SIG-M5 (cell line): ENCODE results near the gene MRPS33.
"Not testable (repeated sequence)": the region's sequence is repeated elsewhere in the genome, so short reads cannot be mapped to it uniquely, and the experiment has no call there.

ENCODE experiments used
- DNase-seq: peaks from one replicate; lab custom pipeline; 2025; lab: John Stamatoyannopoulos, UW

MRPS33 gene

DNA sequence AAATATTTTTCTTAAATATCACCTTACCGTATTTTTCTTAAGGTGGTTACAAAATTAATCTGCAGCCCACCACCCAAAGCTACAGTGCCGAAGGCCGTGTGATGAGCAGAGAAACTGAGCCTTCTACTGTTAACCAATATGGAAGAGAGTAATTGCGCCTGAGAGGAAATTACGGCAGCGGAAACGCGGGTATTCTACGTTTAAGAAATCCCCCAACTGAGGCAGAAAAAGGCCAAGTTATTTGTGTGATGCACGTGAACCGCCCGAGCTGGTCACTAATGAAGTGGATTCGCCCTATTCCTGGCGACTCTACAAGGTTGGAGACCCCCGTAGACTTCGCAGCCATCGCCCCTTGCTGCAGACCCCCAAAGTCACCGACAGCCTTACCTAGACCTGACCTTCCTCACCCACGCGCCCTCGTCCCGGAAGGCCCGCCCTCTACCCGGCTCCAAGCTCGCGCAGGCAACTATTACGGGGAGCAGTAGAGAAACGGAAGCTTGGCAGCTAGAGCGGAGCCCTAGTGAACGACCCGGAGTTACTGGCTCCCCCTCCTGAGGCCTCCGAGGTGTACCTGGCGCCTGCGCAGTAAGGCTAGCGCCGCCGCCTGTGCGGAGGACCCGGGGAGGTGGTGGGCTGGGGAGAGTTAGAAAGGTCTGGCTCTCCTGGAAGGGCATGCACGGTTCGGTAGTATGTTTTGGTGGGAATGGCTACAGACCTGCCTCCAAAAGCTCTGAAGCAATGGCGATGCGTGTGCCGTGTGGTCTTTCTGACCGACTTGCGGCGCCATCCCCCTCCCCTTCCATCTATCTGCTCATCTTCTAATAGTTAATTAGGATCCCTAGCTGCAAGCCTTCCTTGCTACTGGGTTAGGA is at the start of gene MRPS33:
MRPS33 (minus strand) TSS at position 429 of the 872 bp plus-strand sequence. CDS start 4,319 bp downstream, outside the sequence.
- DNase-seq: peak; percentile 93

DNA sequence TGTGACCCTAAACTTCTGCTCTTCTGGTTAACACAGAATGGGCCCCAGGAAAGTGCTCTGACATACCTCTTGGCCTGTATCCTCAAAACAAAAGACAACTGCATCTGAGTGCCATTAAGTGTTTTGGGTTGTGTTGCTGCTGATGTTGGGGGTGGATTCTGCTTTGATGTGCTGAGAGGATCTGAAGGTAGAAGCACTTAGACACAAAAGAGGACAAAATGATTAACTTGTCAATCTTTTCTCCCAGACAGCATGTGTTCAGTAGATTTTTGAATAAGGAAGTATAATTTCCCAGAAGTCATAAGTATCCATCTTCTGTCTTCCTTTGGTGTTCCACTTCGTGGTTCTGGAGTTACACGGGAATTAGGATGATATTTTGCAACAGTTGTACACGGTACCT is 43.0 kb upstream of the MRPS33 start:
- DNase-seq: no peak

DNA sequence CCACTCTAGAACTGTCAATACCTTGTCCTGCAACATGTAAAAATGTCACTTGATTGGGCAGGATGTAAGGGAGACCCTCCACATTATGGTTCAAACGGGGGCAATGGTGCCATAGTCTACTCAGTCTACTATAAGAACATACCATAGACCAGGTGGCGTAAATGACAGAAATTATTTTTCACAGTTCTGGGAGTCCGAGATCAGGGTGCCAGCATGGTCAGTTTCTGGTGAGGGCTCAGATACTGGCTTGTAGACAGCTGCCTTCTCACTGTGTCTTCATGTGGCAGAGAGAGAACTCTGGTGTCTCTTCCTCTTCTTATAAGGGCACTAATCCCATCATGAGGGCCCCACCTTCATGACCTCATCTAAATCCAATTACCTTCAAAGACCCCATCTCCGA is 40.4 kb upstream of the MRPS33 start:
- no peak for DNase-seq

DNA sequence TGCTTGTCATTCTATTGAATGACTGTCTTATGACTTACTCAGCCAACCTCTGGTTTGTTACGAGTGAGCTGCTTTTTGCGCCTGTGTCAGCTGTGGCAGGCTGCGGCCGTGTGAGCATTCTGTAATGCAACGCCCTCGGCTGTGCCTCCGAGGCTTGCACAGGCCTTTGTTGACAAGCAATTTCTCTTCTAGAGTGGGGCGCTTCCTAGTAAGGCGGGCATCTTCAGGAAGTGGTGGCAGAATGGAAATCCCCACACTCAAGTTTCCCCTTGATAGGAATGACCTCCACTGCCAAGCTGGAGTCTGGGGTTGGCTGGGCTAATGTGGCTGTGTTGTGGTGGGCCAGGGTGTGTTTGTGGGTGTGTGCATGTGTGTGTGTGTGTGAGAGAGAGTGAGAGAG is 38.9 kb upstream of the MRPS33 start:
- no peak for DNase-seq

DNA sequence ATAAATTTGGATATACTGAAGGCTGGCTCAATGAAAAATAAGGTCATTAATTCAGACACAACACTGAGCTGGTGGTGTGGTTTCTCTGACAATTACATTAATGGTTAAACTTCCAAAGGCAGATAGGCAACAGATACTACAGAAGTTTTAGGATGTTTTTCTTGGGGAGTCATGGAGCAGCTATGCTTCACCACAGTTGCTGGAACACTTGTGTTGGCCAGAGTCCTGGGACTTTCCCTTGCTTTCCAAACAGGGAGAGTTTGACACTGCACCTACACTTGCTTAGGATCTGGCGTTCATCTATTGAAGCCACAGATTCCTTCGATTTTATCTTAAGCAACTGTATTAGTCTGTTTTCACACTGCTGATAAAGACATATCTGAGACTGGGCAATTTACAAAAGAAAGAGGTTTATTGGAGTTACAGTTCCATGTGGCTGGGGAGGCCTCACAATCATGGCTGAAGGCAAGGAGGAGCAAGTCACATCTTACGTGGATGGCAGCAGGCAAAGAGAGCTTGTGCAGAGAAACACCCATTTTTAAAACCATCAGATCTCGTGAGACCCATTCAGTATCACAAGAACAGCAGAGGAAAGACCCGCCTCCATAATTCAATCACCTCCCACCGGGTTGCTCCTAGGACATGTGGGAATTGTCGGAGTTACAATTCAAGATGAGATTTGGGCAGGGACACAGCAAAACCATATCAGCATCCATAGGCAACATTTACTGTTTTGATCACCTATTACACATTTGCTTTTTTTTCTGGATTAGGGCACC is 31.3 kb upstream of the MRPS33 start:
- no peak for DNase-seq

DNA sequence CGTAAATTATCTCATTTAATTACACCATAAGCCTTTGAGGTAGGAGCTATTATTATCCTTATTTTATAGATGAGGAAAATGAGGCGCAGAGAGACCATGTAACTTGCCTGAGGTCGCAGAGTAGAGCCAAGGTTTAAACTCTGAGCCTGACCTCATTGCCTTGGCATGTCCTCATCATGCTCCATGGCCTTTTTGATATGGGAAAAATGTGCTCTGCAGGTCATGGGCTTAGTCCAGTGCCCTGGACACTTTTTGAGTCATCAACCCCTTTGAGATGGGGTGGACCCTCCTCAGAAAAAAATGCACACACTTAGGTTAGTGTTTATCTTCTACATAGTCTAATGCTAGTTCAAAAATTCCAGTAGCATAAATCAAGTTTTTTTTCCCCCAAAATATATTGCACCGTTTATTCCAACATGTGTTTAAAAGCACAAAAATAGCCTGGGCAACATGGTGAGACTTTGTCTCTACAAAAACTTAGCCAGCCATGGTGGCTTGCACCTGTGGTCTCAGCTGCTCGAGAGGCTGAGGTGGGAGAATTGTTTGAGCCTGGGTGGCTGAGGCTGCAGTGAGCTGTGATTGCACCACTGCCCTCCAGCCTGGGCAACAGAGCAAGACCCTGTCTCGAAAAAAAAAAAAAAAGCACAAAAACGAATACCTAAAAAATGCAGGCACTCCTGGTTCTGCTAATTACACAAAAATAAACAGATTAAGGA is 30.5 kb upstream of the MRPS33 start:
- DNase-seq: no peak

DNA sequence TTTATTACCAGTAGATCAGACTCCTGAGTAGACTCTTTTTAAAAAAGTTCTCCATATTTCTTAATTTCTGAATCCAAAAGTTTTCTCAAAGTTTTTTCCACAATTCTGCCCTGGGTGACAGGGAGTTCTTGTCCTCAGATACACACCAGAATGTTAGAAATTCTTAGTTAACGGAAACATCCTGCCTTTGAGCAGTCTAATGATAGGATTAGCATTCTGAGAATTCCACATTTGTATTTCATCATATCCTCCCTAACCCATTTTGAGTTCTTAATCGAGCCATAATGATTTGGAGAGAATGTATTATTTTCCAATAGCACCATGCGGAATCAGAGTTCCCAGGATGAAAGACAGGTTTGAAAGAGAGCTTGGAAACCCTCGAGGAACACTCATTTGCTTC is 28.9 kb upstream of the MRPS33 start:
- no peak for DNase-seq

DNA sequence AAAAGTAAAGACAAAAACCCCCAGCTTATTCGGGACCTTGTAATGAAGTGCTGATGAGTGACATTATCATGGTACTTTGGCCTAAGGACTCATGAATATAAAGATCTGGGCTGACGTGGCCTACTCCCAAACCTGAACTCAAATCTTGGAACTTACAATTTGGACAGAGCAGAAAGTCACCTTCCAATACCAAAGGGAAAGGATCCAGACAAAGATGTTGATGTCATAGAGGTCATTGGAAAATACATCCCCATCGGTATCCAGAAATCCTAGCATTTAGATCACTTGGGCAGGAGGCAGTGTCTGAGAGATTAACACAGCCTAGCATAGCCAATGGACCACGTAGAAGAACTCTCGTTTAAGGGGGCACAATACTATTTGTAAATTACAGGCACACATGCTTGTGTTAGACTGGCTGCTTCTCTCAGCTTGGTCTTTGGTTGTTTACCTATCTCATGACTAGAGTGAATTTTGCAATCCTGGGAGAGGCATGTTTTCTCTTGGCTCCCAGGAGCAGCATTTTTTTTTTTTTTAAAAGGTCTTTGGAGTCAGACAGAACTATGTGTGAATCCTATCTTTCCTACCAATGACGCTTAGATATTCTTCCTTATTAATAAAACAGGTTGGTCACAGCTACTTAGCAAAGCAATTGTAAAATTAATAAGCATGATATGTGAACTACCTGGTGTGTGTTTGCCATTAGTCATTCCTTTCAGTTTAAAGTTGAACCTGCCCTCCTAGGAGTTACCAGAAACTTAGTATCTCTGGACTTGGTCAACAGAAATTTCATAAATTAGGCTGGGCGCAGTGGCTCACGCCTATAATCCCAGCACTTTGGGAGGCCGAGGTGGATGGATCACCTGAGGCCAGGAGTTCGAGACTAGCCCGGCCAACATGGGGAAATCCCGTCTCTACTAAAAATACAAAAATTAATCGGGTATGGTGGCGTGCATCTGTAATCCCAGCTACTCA is 27.8 kb upstream of the MRPS33 start:
- no peak for DNase-seq

DNA sequence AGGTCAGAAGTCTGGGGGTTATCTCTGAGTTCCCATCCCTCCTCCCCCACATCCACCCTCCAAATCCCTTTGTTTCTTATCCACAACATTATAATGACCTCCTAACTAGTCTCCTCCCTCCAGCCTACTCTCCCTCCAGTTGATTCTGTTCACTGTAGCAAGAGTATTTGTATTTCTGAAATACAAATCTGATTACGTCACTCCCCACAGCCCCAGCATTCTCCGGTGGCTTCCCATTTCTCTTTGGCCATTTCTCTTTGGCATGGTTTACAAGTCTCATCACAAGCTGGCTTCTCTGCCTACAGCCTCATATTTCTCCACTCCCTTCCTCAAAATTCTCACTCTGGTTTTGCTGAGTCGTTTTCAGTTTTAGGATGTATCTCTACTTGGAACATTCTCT is 24.6 kb upstream of the MRPS33 start:
- no peak for DNase-seq

DNA sequence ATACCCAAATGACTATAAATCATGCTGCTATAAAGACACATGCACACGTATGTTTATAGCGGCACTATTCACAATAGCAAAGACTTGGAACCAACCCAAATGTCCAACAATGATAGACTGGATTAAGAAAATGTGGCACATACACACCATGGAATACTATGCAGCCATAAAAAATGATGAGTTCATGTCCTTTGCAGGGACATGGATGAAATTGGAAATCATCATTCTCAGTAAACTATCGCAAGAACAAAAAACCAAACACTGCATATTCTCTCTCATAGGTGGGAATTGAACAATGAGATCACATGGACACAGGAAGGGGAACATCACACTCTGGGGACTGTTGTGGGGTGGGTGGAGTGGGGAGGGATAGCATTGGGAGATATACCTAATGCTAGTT is 23.3 kb upstream of the MRPS33 start:
- DNase-seq: not testable (repeated sequence)

DNA sequence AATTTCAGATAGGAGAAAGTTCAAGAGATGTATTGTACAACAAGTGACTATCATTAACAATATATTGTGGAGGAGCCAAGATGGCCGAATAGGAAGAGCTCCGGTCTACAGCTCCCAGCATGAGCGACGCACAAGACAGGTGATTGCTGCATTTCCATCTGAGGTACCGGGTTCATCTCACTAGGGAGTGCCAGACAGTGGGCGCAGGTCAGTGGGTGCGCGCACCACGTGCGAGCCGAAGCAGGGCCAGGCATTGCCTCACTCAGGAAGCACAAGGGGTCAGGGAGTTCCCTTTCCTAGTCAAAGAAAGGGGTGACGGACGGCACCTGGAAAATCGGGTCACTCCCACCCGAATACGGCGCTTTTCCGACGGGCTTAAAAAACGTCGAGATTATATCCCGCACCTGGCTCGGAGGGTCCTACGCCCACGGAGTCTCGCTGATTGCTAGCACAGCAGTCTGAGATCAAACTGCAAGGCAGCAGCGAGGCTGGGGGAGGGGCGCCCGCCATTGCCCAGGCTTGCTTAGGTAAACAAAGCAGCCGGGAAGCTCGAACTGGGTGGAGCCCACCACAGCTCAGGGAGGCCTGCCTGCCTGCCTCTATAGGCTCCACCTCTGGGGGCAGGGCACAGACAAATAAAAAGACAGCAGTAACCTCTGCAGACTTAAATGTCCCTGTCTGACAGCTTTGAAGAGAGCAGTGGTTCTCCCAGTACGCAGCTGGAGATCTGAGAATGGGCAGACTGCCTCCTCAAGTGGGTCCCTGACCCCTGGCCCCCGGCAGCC is 18.0 kb upstream of the MRPS33 start:
- not testable (repeated sequence) for DNase-seq

DNA sequence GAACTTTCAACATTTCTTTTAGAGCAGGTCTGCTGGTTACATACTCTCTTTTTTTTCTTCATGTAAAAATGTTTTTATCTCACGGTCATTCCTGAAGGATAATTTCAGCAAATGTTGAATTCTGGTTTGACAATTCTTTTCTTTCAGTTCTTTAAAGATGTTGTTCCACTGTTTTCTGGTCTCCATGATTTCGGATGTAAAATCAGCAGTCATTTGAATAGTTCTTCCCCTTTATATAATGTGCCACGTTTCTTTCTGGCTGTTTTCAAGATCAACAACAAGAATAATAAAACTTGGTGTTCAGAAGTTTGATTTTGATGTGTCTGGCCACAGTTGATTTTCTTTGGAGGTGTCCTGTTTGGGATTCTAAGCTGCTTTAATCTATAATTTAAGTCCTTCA is 14.0 kb upstream of the MRPS33 start:
- DNase-seq: no peak

DNA sequence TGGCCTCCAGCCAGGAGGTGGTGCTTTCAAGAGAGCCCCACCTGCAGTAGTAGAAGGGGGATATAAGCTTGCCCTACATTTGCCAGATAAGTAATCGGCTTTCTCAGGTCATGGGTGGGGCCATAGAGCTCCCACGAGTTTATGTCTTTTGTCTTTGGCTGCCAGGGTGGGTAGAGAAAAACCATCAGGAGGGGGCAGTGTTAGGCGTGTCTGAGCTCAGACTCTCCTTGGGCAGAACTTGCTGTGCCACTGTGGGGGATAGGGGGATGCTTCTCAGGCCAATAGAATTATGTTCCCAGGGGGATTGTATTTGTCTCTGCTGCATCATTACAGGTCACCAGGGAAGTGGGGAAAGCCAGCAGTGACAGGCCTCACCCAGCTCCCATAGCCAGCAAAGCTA is 12.3 kb upstream of the MRPS33 start:
- no peak for DNase-seq

DNA sequence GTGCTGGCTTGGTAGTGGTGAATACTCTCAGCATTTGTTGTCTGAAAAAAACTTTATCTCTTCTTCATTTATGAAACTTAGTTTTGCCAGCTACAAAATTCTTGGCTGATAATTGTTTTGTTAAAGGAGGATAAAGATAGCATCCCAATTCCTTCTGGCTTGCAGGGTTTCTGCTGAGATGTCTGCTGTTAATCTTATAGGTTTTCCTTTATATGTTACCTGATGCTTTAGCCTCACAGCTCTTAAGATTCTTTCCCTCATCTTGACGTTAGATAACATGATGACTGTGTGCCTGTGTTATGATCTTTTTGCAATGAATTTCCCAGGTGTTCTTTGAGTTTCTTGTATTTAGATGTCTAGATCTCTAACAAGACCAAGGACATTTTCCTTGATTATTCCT is 9.9 kb upstream of the MRPS33 start:
- no peak for DNase-seq

DNA sequence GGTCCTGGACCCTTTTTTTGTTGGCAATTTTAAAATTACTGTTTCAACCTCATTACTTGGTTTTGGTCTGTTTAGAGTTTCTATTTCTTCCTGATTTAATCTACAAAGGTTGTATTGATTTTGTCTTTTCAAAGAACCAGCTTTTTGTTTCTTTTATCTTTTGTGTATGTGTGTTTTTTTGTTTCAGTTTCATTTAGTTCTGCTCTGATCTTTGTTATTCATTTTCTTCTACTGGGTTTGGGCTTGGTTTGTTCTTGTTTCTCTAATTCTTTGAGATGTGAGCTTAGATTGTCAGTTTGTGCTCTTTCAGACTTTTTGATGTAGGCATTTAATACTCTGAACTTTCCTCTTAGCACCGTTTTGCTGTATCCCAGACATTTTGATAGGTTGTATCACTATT is 8.5 kb upstream of the MRPS33 start:
- DNase-seq: no peak

DNA sequence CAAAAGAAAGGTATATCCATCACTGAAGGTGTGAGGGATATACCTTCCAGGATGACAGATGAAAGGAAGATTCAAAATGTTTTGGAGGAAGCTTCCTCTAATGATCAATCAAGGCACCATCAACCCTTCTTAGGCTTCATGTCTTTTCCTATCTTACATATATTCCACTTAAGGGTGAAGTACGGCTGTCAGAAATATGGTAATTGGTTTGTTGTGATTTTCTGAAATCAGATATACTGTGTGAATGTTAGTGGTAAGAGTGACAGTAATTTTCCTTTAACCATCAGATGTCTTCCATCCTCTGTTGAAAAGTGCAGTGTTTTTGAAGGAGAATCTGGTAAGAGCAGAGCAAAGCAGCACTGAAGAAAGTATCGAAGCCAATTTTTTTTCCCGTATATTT is 2.8 kb upstream of the MRPS33 start:
- DNase-seq: no peak

DNA sequence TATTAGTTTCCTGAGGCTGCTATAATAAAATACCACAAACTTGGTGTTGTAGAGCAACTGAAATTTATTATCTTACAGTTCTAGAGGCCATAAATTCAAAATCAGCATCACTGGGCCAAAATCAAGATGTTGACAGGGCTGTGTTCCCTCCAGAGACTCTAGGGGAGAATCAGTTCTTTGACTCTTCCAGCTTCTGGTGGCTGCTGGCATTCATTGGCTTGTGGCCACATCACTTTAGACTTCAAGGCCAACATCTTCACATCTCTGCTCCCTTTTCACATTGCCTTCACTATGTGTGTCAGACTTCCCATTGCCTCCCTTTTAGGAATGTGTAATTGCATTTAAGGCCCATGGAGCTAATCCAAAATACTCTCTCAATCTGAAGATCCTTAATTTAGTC is 1.6 kb upstream of the MRPS33 start:
- DNase-seq: no peak

DNA sequence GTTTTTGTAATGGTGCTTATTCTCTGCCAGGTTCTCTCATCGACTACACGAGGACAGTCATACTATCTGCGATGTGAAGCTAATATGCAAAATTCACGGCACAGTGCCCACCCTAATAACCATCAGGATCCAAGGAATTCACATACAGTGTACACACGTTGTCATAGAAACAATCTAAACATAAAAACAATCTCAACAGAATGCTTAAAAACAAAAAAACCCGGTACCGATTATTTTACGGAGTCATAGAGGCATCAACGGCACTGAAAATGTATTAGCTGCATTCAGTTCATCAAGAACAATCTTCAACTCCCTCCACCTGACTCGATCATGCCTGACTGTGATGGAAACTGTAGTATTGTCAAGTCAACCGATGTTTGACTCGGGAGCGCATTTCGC is 628 bp downstream of the MRPS33 start:
- DNase-seq: no peak

DNA sequence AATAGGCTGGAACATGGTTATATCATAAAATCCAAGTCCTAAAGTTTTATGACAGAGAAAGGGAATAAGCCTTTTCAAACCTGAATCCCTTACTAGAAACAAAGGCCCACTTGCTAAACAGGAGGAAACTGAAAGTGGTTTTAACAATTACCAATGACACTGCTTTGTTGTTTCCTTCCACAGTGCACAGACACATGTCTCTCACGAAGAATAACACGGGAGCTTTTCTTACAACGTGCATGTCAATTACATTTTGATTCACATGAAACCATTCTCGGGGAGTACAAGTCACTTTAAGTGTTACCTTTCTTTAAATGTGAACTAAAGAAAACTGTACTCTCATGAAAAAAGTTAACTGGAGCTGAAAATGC is 1.4 kb downstream of the MRPS33 start:
- DNase-seq: no peak

DNA sequence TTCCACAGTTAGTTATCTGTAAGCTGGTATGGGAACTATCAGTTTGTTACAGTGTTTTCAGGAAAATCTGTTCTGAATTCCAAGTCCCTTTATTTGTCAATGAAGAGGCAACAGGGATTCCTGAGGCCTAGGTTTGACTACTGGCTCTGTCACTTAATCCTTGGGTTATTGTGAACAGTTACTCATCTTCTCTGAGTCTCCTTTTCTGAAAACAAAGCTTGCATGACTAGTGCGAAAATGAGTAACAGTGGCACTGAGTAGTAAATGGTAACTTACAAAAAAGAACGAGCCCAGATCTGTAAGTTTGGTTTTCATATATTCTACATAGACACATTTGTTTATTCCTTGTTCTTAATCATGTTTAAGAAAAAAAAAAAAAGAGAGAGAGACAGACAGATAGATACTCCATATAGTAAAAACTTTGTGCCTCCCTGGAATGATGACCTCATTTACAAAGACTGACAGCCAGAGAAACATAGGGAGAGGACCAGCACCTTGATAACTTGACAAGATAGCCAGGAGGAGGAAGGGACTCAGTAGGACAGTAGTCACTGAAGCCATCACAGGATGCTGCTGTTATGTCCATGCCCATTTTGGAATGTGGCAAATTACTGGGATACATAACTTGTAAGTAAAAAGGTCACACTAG is 1.9 kb downstream of the MRPS33 start:
- no peak for DNase-seq
